Panc1 (cell line): ENCODE results near the gene IFNAR1. TPM values are rescaled to one million over a fixed set of nuclear protein-coding genes. Genes with fewer than 3 reads are reported as not detected.

Experiments used
- ATAC-seq: fragments of 200-7000 bp; cut with Tn5 transposase; 2 replicates; pipeline ENCODE4 v1.9.1; 2020; ENCODE audit warnings: mild to moderate bottlenecking, moderate library complexity
- BruUV-seq: library from RNA; stranded (reverse); fragments of 400-500 nt; replicated peaks from 2 replicates; lab custom pipeline; 2021; lab: Mats Ljungman, UMichigan
- CTCF ChIA-PET: fragments of 300-600 bp; sonication (Branson Sonifier 250); formaldehyde crosslinking; loops from one replicate; lab custom pipeline; 2022; ENCODE audit warnings: antibody characterized with exemption; lab: Charles Lee
- POLR2A ChIA-PET: fragments of 300-600 bp; sonication (Branson Sonifier 250); formaldehyde crosslinking; loops from one replicate; lab custom pipeline; 2022; ENCODE audit warnings: antibody characterized with exemption; lab: Charles Lee
- DNase-seq: peaks from one replicate; pipeline ENCODE4 v3.0.0-alpha.2; 2010; ENCODE audit warnings: low read depth, low spot score
- H3K27ac ChIP-seq: 2 replicates; pipeline ENCODE4 v1.5.1; 2011; ENCODE audit warnings: mild to moderate bottlenecking, low read length, inconsistent platforms
- H3K27me3 ChIP-seq: fragments of 200-500 bp; sonication (Bioruptor generic); 2 replicates; pipeline ENCODE4 v1.6.0; 2014; ENCODE audit warnings: low read length, inconsistent platforms; ENCODE audit not compliant: control insufficient read depth, insufficient read depth
- H3K36me3 ChIP-seq: fragments of 200-500 bp; sonication (Bioruptor generic); 2 replicates; pipeline ENCODE4 v1.5.1; 2014; ENCODE audit warnings: inconsistent platforms, mild to moderate bottlenecking, low read length, moderate library complexity; ENCODE audit not compliant: control insufficient read depth, insufficient read depth
- H3K4me1 ChIP-seq: 2 replicates; pipeline ENCODE4 v1.5.1; 2011; ENCODE audit warnings: inconsistent platforms, mild to moderate bottlenecking, low read length, moderate library complexity; ENCODE audit not compliant: control insufficient read depth, insufficient read depth
- H3K4me3 ChIP-seq, 2 experiments: 2 replicates each; pipeline ENCODE4 v1.5.1; 2011 to 2012; ENCODE audit warnings: low read depth in 2 of 2, low read length in 2 of 2, mild to moderate bottlenecking in 2 of 2, inconsistent platforms in 1 of 2, moderate library complexity in 1 of 2
- H3K9me3 ChIP-seq: fragments of 200-500 bp; sonication (Bioruptor generic); 2 replicates; pipeline ENCODE4 v1.5.1; 2014; ENCODE audit warnings: low read depth, mild to moderate bottlenecking, inconsistent platforms, low read length, moderate library complexity; ENCODE audit not compliant: control insufficient read depth, insufficient read depth
- CTCF ChIP-seq: fragments of 450-650 bp; IDR thresholded peaks from 2 replicates; pipeline ENCODE4 v1.5.1; 2017; ENCODE audit warnings: mild to moderate bottlenecking
- POLR2AphosphoS5 ChIP-seq: IDR thresholded peaks from 2 replicates; pipeline ENCODE4 v1.6.1; 2012; ENCODE audit warnings: mild to moderate bottlenecking, low read depth, low read length, moderate library complexity
- SIN3A ChIP-seq: IDR thresholded peaks from 2 replicates; pipeline ENCODE4 v1.6.1; 2012; ENCODE audit warnings: low read depth, mild to moderate bottlenecking, low read length, moderate library complexity, borderline replicate concordance; ENCODE audit not compliant: insufficient read depth
- TCF7L2 ChIP-seq: IDR thresholded peaks from 2 replicates; pipeline ENCODE4 v1.6.1; 2011; ENCODE audit warnings: mild to moderate bottlenecking, low read depth, low read length, inconsistent platforms
- in situ Hi-C: cut with HindIII; loops from 2 replicates; pipeline ENCODE4 v1.10.0; 2016; ENCODE audit warnings: low sequenced_read_pairs, low pct_unique_long_range_greater_than_20kb
- intact Hi-C: fragments of 100-400 bp; cut with micrococcal nuclease; formaldehyde crosslinking; loops from one replicate; pipeline ENCODE4 v1.10.0; 2022; ENCODE audit not compliant: unreplicated experiment
- total RNA-seq: library from RNA; stranded (reverse); gene quantifications from one replicate; pipeline ENCODE4 v1.2.1, GENCODE V29; 2021; ENCODE audit not compliant: unreplicated experiment
- TF ChIP-seq, protein P1 (sequence below), 2 experiments: IDR thresholded peaks; 2 replicates each; pipeline ENCODE4 v1.6.1; 2011 to 2012; ENCODE audit warnings: low read depth in 2 of 2, control low read depth in 1 of 2, low read length in 1 of 2, mild to moderate bottlenecking in 1 of 2, moderate library complexity in 1 of 2; ENCODE audit not compliant: insufficient read depth in 1 of 2

The IFNAR1 gene
- total RNA-seq, 1 experiment from 2014 or later: 23.8 TPM

GRCh38 chr21:33293136-33293535 lies 31.6 kb upstream of the IFNAR1 start:
- intact Hi-C loops: no loop called here
- H3K4me1 ChIP-seq: no peaks in the 10 kb centered on the region
- H3K27me3 ChIP-seq: no peaks in the 10 kb centered on the region
- ChIA-PET CTCF (interaction anchor here (0.6 kb wide), 1 partner anchor 27 kb away, joined by 3 read pairs; the partner anchor contains the start of gene IL10RB), POLR2A (no interaction called here)
- TF ChIP-seq TCF7L2: no peak
- no peak for TF ChIP-seq SIN3A
- TF ChIP-seq, protein P1, sequence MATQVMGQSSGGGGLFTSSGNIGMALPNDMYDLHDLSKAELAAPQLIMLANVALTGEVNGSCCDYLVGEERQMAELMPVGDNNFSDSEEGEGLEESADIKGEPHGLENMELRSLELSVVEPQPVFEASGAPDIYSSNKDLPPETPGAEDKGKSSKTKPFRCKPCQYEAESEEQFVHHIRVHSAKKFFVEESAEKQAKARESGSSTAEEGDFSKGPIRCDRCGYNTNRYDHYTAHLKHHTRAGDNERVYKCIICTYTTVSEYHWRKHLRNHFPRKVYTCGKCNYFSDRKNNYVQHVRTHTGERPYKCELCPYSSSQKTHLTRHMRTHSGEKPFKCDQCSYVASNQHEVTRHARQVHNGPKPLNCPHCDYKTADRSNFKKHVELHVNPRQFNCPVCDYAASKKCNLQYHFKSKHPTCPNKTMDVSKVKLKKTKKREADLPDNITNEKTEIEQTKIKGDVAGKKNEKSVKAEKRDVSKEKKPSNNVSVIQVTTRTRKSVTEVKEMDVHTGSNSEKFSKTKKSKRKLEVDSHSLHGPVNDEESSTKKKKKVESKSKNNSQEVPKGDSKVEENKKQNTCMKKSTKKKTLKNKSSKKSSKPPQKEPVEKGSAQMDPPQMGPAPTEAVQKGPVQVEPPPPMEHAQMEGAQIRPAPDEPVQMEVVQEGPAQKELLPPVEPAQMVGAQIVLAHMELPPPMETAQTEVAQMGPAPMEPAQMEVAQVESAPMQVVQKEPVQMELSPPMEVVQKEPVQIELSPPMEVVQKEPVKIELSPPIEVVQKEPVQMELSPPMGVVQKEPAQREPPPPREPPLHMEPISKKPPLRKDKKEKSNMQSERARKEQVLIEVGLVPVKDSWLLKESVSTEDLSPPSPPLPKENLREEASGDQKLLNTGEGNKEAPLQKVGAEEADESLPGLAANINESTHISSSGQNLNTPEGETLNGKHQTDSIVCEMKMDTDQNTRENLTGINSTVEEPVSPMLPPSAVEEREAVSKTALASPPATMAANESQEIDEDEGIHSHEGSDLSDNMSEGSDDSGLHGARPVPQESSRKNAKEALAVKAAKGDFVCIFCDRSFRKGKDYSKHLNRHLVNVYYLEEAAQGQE (IDR thresholded peaks at IDR 0.05; ENCODE audit: insufficient read depth in 1 of 2, low read depth in 2 of 2, low read length in 1 of 2): no peak
- no peak for TF ChIP-seq POLR2AphosphoS5
- no peak for TF ChIP-seq CTCF
- ATAC-seq (no peak), DNase-seq (no peak)
- H3K9me3 ChIP-seq: no peaks in the 10 kb centered on the region
- in situ Hi-C loops: no loop called here
- no peaks in the 10 kb centered on the region for H3K36me3 ChIP-seq
- no TSS peak for BruUV-seq
- H3K27ac ChIP-seq: no peak overlapping the region
- H3K4me3 ChIP-seq: no peak overlapping the region

GRCh38 chr21:33293811-33294216 lies 31.0 kb upstream of the IFNAR1 start:
- DNase-seq (no peak), ATAC-seq (no peak)
- no TSS peak for BruUV-seq
- H3K4me3 ChIP-seq: no peak overlapping the region
- ChIA-PET CTCF (no interaction called here), POLR2A (no interaction called here)
- H3K27me3 ChIP-seq: no peaks in the 10 kb centered on the region
- in situ Hi-C loops: no loop called here
- intact Hi-C loops: no loop called here
- H3K4me1 ChIP-seq: no peaks in the 10 kb centered on the region
- no peak overlapping the region for H3K27ac ChIP-seq
- H3K36me3 ChIP-seq: no peaks in the 10 kb centered on the region
- no peaks in the 10 kb centered on the region for H3K9me3 ChIP-seq
- TF ChIP-seq POLR2AphosphoS5 (no peak), CTCF (no peak), TCF7L2 (no peak), SIN3A (no peak)
- TF ChIP-seq, protein P1 (IDR thresholded peaks at IDR 0.05; ENCODE audit: insufficient read depth in 1 of 2, low read depth in 2 of 2, low read length in 1 of 2): no peak
